ENCODE results near the gene KPTN.

KPTN gene

GRCh38 chr19:47508721-47509120 lies 24.7 kb upstream of the KPTN start:
- no peak for DNase-seq (ENCODE audit: low spot score)

- no peak for DNase-seq (ENCODE audit: low spot score)
Observed at GRCh38 chr19:47507924-47508553, 24.0 kb upstream of the KPTN start.

GRCh38 chr19:47507012-47507411 lies 23.0 kb upstream of the KPTN start:
- peak; percentile 44 for DNase-seq (ENCODE audit: low spot score)

GRCh38 chr19:47506459-47506858 lies 22.4 kb upstream of the KPTN start:
- DNase-seq (ENCODE audit: low spot score) = no peak

GRCh38 chr19:47505506-47505905 lies 21.5 kb upstream of the KPTN start:
- DNase-seq (ENCODE audit: low spot score) = no peak

- no peak for DNase-seq (ENCODE audit: low spot score)
Observed at GRCh38 chr19:47503826-47504150, 19.8 kb upstream of the KPTN start.

GRCh38 chr19:47503130-47503825 lies 19.3 kb upstream of the KPTN start:
- DNase-seq (ENCODE audit: low spot score) = no peak

- DNase-seq (ENCODE audit: low spot score) = no peak
Observed at GRCh38 chr19:47499863-47500830, 16.1 kb upstream of the KPTN start.

- no peak for DNase-seq (ENCODE audit: low spot score)
Observed at GRCh38 chr19:47499371-47499770, 15.4 kb upstream of the KPTN start.

- no peak for DNase-seq (ENCODE audit: low spot score)
Observed at GRCh38 chr19:47498561-47498960, 14.5 kb upstream of the KPTN start.

GRCh38 chr19:47497821-47498520 lies 14.0 kb upstream of the KPTN start:
- no peak for DNase-seq (ENCODE audit: low spot score)

- DNase-seq (ENCODE audit: low spot score) = no peak
Observed at GRCh38 chr19:47497050-47497766, 13.2 kb upstream of the KPTN start.

- DNase-seq (ENCODE audit: low spot score) = no peak
Observed at GRCh38 chr19:47495478-47496372, 11.7 kb upstream of the KPTN start.

- DNase-seq (ENCODE audit: low spot score) = no peak
Observed at GRCh38 chr19:47494729-47495128, 10.7 kb upstream of the KPTN start.

GRCh38 chr19:47494211-47494547 lies 10.2 kb upstream of the KPTN start:
- DNase-seq (ENCODE audit: low spot score) = no peak

- no peak for DNase-seq (ENCODE audit: low spot score)
Observed at GRCh38 chr19:47493378-47494210, 9.6 kb upstream of the KPTN start.

GRCh38 chr19:47492571-47493377 lies 8.8 kb upstream of the KPTN start:
- no peak for DNase-seq (ENCODE audit: low spot score)

- DNase-seq (ENCODE audit: low spot score) = no peak
Observed at GRCh38 chr19:47492137-47492533, 8.1 kb upstream of the KPTN start.

Data from pons (tissue), 1 donor.